Measurements from ENCODE around the gene TCEA3. TPM values are rescaled to one million over a fixed set of nuclear protein-coding genes. Genes with fewer than 3 reads are reported as not detected.
"Not testable (repeated sequence)": the region's sequence is repeated elsewhere in the genome, so short reads cannot be mapped to it uniquely, and the experiment has no call there.

TCEA3 gene
- total RNA-seq, 3 donors from 2014 or later, result 1.6 to 2.6 (median 2.1) TPM

DNA sequence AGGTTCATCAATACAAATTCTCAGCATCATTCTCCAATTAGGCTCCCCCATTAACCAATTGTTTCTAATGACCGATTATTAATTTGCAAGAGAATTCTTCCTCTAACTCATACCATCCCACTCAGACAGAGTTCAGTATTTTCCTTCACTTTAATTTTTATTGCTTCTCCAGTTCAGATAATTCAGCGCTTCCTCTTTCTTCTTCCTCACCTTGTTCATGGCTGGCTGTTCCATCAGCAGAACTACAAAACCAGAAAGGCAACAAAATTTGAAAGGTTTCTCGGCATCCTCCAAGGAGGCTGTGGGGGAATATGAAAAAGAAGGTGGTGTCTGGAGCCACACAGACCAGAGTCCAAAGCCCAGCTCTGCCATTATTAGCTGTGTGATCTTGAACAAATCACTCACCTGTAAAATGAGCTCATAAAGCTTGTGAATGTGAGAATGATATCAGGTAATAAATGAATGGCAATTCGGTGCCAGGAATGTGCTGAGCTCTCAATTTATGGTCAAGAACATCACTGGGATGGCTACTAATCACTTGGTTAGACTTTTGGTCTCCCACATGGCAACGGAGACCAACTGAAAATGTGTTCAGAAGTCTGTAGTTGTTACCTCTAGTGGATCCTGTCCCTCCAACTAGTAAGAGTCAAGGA, 43.2 kb downstream of the TCEA3 start:
- Mint-ChIP-seq H3K9me3 (no peaks in the 10 kb centered on the region), H3K4me3 (no peak overlapping the region)

DNA sequence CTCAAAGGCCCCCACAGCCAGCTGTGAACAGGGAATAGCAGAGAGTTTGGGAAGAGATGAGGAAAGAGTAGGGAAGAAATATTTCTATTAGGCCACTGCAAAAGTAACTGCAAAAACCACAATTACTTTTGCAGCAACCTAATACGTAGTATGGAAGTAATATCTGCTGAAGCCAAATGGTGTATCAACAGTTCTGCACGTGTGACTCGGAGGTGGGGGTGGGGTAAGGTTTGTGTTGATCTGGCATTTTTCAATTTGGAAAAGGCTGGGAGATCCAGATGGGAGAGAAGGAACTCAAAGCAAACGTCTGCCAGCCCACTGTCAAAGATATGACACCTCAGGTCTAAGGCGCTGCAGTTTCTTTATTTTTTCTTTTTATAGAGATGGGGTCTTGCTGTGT, 43.8 kb downstream of the TCEA3 start:
- Mint-ChIP-seq H3K4me3 (no peak overlapping the region), H3K36me3 (ENCODE audit: insufficient read depth) (peaks cover 8% of the 10 kb centered on the region), H3K9me3 (no peaks in the 10 kb centered on the region), H3K27me3 (ENCODE audit: low read depth) (no peaks in the 10 kb centered on the region), H3K4me1 (ENCODE audit: low read depth) (no peaks in the 10 kb centered on the region)
- ATAC-seq (no peak), DNase-seq (no peak)

More for the DNA sequence above, 43.2 kb downstream of the TCEA3 start:
- no peaks in the 10 kb centered on the region for H3K27me3 Mint-ChIP-seq (ENCODE audit: low read depth)
- no peak for ATAC-seq
- DNase-seq, result no peak
- H3K4me1 Mint-ChIP-seq (ENCODE audit: low read depth), result no peaks in the 10 kb centered on the region
- peaks cover 8% of the 10 kb centered on the region for H3K36me3 Mint-ChIP-seq (ENCODE audit: insufficient read depth)

- H3K9me3 Mint-ChIP-seq; DNase-seq; H3K36me3 Mint-ChIP-seq (ENCODE audit: insufficient read depth); H3K4me1 Mint-ChIP-seq (ENCODE audit: low read depth); H3K27me3 Mint-ChIP-seq (ENCODE audit: low read depth); ATAC-seq; H3K4me3 Mint-ChIP-seq: not testable (repeated sequence)
Observed at GRCh38 chr1:23380236-23380635, 44.3 kb downstream of the TCEA3 start.

- H3K4me3 Mint-ChIP-seq, result no peak overlapping the region
- H3K9me3 Mint-ChIP-seq, result no peaks in the 10 kb centered on the region
- H3K36me3 Mint-ChIP-seq (ENCODE audit: insufficient read depth), result peaks cover 8% of the 10 kb centered on the region
- DNase-seq (no peak), ATAC-seq (no peak)
- no peaks in the 10 kb centered on the region for H3K27me3 Mint-ChIP-seq (ENCODE audit: low read depth)
- H3K4me1 Mint-ChIP-seq (ENCODE audit: low read depth), result no peaks in the 10 kb centered on the region
Observed at GRCh38 chr1:23376890-23377811, 47.4 kb downstream of the TCEA3 start.

DNA sequence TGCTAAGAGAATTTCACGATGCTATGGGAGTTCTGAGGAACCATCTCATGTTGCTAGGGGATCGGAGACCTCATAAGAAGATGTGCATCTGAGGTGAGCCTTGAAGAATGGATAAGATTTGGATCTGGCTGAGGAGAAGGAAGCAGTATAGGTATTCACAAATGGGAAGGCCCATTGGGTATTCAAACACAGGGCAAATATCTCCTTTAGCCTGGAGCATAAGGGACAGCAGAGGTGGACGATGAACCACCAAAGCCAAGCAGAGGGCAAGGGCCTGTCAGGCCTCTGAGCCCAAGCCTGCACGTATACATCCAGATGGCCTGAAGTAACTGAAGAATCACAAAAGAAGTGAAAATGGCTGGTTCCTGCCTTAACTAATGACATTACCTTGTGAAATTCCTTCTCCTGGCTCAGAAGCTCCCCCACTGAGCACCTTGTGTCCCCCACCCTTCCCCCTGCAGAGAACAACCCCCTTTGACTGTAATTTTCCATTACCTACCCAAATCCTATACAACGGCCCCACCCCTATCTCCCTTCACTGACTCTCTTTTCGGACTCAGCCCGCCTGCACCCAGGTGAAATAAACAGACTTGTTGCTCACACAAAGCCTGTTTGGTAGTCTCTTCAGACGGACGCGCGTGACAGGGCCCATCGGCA, 50.3 kb downstream of the TCEA3 start:
- DNase-seq; H3K9me3 Mint-ChIP-seq; H3K4me3 Mint-ChIP-seq; H3K27me3 Mint-ChIP-seq (ENCODE audit: low read depth); H3K36me3 Mint-ChIP-seq (ENCODE audit: insufficient read depth); ATAC-seq: not testable (repeated sequence)
- peaks cover 10% of the 10 kb centered on the region for H3K4me1 Mint-ChIP-seq (ENCODE audit: low read depth)

GRCh38 chr1:23371987-23372880, 52.3 kb downstream of the TCEA3 start:
- Mint-ChIP-seq H3K4me3 (no peak overlapping the region), H3K36me3 (ENCODE audit: insufficient read depth) (no peaks in the 10 kb centered on the region), H3K4me1 (ENCODE audit: low read depth) (peaks cover 16% of the 10 kb centered on the region), H3K27me3 (ENCODE audit: low read depth) (no peaks in the 10 kb centered on the region), H3K9me3 (no peaks in the 10 kb centered on the region)
- DNase-seq, result no peak
- ATAC-seq, result no peak

DNA sequence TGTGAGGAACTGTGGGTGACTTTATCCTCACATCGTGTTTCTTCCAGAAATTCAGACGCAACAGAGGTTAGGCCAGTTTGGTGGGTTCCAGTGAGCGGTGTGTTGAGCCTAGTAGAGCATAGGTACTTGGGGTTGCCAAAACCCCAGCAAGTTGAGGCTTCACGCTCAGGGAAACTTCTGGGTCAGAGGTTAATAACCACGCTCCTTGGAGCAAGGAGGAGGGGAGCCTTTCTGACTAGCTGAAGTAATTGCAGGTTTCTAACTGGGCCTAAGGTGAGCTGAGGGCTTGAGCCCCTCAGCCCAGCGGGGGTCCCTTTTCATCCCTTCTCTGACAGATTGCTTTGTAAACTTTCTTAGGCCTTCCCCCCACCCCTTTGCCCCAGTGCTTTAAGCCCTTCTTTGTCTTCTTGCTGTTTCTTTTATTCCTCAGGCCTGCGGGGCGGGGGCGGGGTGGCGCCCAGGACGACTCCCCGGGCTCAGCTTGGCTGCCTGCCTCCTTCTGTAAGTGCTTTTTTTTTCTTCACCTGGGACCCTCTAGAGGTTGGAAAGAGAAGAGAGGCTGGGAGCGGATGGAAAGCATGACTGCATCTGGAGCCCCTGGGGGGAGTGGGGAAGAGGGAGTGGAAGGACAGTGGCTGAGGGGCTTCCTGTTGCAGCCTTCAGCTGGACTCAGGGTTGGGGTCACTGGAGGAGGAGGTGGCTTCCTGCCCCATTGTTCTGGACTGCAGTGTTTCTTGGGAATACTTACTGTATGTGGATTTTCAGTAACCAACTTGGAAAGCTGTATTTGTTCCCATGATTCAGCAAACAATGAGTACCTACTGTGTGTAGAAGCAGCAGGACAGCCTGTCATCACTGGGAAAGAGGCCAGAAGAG, 53.6 kb downstream of the TCEA3 start:
- DNase-seq, result no peak
- Mint-ChIP-seq H3K4me3 (no peak overlapping the region), H3K36me3 (ENCODE audit: insufficient read depth) (peaks cover 5% of the 10 kb centered on the region), H3K4me1 (ENCODE audit: low read depth) (peaks cover 28% of the 10 kb centered on the region), H3K9me3 (no peaks in the 10 kb centered on the region), H3K27me3 (ENCODE audit: low read depth) (no peaks in the 10 kb centered on the region)
- ATAC-seq, result no peak

GRCh38 chr1:23370330-23370708, 54.2 kb downstream of the TCEA3 start:
- Mint-ChIP-seq H3K4me3 (peak overlapping the region; percentile 92), H3K4me1 (ENCODE audit: low read depth) (peaks cover 29% of the 10 kb centered on the region), H3K9me3 (no peaks in the 10 kb centered on the region), H3K27me3 (ENCODE audit: low read depth) (no peaks in the 10 kb centered on the region), H3K36me3 (ENCODE audit: insufficient read depth) (peaks cover 6% of the 10 kb centered on the region)
- ATAC-seq (no peak), DNase-seq (no peak)

DNA sequence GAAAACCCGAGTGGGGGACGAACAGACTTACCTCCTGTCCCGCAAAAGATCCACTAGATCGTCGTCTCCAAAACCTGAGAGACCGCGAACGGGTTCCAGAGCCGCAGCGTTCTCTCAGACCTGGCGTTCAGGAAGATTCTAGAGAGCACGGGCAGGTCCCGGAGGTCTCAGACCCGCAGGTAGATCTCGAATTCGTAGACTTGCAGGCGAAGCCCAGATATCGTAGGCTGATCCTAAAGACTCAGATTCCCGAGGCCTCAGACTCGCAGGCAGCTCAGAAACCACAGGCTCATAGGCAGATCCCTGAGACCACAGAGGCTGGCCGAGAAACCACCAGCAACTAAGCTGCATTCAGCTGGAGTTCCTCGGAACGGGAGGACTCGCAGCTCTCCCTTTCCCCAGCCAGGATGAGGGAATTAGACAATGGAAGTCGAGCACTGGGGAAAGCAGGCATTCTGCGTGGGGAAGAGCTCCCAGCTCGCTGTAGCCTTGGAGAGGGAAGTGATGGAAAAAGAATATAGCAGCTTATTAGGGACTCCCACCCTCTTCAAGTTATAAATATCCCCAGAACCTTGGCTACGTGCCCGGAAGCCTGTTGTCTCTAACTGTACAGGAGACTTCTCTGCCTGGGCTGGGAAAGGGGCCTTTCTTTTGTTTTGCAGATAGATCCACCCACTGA, 55.1 kb downstream of the TCEA3 start, which contains the start of gene ZNF436:
Gene ZNF436 (minus strand): TSS at position 502 of the 679 bp plus-strand sequence. CDS start 1,831 bp downstream, outside the sequence.
- H3K9me3 Mint-ChIP-seq, result no peaks in the 10 kb centered on the region
- H3K4me3 Mint-ChIP-seq, result peak within 1 kb of the TSS; percentile 92
- peak; percentile 13 for DNase-seq
- ATAC-seq, result no peak
- peaks cover 9% of the 10 kb centered on the region for H3K36me3 Mint-ChIP-seq (ENCODE audit: insufficient read depth)
- H3K27me3 Mint-ChIP-seq (ENCODE audit: low read depth), result no peaks in the 10 kb centered on the region
- H3K4me1 Mint-ChIP-seq (ENCODE audit: low read depth), result peaks cover 29% of the 10 kb centered on the region

DNA sequence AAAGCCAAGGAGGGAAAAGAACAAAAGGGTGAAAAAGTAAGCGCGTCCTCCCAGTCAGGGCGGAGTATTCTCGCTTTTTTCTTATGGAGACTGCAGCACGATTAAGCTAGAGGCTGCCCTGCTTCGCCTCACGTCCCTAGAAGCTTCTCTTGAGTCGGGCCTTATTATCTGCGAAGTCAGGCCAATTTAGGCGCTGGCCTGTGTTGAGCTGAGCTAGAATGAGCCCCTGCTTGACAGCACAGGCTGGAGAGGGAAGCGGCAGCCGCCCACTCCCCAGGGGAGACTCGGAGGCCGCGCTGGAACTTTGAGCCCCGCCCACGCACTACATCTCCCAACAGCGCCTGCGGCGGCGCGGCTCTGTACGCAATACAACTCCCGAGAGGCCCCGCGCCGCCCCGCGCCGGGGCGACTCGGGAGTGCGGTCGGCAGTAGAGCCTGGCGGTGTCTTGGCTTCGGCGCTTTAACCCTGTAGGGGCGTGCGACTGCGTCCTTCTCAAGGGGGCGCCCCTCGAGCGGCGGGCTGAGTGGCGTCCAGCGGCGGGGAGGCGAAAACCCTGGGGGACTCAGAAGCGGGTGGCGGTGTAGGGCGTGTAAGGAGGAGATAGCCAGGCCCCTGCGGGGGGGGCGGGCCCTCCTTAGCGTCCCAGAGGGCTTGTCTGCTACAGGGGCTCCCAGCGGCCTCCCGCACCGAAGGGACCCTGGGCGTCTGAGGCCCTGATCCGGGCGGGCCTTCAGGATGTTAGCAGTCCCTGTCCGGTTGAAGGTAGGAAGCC, 55.8 kb downstream of the TCEA3 start:
- H3K27me3 Mint-ChIP-seq (ENCODE audit: low read depth), result no peaks in the 10 kb centered on the region
- H3K9me3 Mint-ChIP-seq, result no peaks in the 10 kb centered on the region
- H3K4me1 Mint-ChIP-seq (ENCODE audit: low read depth), result peaks cover 29% of the 10 kb centered on the region
- peaks cover 9% of the 10 kb centered on the region for H3K36me3 Mint-ChIP-seq (ENCODE audit: insufficient read depth)
- peak; percentile 82 to 83 for ATAC-seq
- DNase-seq, result peak; percentile 82
- H3K4me3 Mint-ChIP-seq, result peak overlapping the region; percentile 92

- Mint-ChIP-seq H3K9me3 (peaks cover 2% of the 10 kb centered on the region), H3K4me1 (ENCODE audit: low read depth) (peaks cover 29% of the 10 kb centered on the region), H3K4me3 (peak overlapping the region; percentile 92), H3K27me3 (ENCODE audit: low read depth) (no peaks in the 10 kb centered on the region), H3K36me3 (ENCODE audit: insufficient read depth) (peaks cover 15% of the 10 kb centered on the region)
- ATAC-seq (peak; percentile 92 to 93), DNase-seq (peak; percentile 96)
Observed at GRCh38 chr1:23367791-23368561, 56.6 kb downstream of the TCEA3 start.

Measured in activated T-cell treated with anti-CD3 and anti-CD28 coated beads, Interleukin-2, amount 50 U/mL, for 4 hours (primary cell).